ENCODE data around the gene ARHGAP21.

ARHGAP21 gene

GRCh38 chr10:24651923-24652322, 71.8 kb downstream of the ARHGAP21 start:
- H3K4me3 ChIP-seq (ENCODE audit: low read length) = no peak overlapping the region
- no peak for TF ChIP-seq CTCF (IDR thresholded peaks at IDR 0.05; ENCODE audit: insufficient read depth, low read depth, low read length, missing control alignments)
- DNase-seq (ENCODE audit: low read depth) = no peak

GRCh38 chr10:24650669-24651391, 72.9 kb downstream of the ARHGAP21 start:
- peak; percentile 20 for DNase-seq (ENCODE audit: low read depth)
- no peak overlapping the region for H3K4me3 ChIP-seq (ENCODE audit: low read length)
- no peak for TF ChIP-seq CTCF (IDR thresholded peaks at IDR 0.05; ENCODE audit: insufficient read depth, low read depth, low read length, missing control alignments)

GRCh38 chr10:24645784-24646183, 77.9 kb downstream of the ARHGAP21 start:
- H3K4me3 ChIP-seq (ENCODE audit: low read length) = no peak overlapping the region
- TF ChIP-seq CTCF (IDR thresholded peaks at IDR 0.05; ENCODE audit: insufficient read depth, low read depth, low read length, missing control alignments) = no peak
- peak; percentile 26 for DNase-seq (ENCODE audit: low read depth)

GRCh38 chr10:24645022-24645421, 78.7 kb downstream of the ARHGAP21 start:
- no peak for DNase-seq (ENCODE audit: low read depth)
- TF ChIP-seq CTCF (IDR thresholded peaks at IDR 0.05; ENCODE audit: insufficient read depth, low read depth, low read length, missing control alignments) = no peak

GRCh38 chr10:24643679-24644209, 79.9 kb downstream of the ARHGAP21 start:
- DNase-seq (ENCODE audit: low read depth) = peak; percentile 23
- TF ChIP-seq CTCF (IDR thresholded peaks at IDR 0.05; ENCODE audit: insufficient read depth, low read depth, low read length, missing control alignments) = no peak
- no peak overlapping the region for H3K4me3 ChIP-seq (ENCODE audit: low read length)

More at GRCh38 chr10:24645022-24645421, 78.7 kb downstream of the ARHGAP21 start:
- no peak overlapping the region for H3K4me3 ChIP-seq (ENCODE audit: low read length)

GRCh38 chr10:24642921-24643678, 80.6 kb downstream of the ARHGAP21 start:
- TF ChIP-seq CTCF (IDR thresholded peaks at IDR 0.05; ENCODE audit: insufficient read depth, low read depth, low read length, missing control alignments) = peak; percentile 71
- peak; percentile 88 for DNase-seq (ENCODE audit: low read depth)
- no peak overlapping the region for H3K4me3 ChIP-seq (ENCODE audit: low read length)
